ENCODE measurements around the gene NUBP2. TPM values are rescaled to one million over a fixed set of nuclear protein-coding genes. Genes with fewer than 3 reads are reported as not detected.
A peak's percentile ranks its signal among the peaks of the same experiment; 100 is the strongest.

NUBP2 gene
- total RNA-seq, 2 donors from 2014 or later = 30.4 to 30.9 TPM

DNA sequence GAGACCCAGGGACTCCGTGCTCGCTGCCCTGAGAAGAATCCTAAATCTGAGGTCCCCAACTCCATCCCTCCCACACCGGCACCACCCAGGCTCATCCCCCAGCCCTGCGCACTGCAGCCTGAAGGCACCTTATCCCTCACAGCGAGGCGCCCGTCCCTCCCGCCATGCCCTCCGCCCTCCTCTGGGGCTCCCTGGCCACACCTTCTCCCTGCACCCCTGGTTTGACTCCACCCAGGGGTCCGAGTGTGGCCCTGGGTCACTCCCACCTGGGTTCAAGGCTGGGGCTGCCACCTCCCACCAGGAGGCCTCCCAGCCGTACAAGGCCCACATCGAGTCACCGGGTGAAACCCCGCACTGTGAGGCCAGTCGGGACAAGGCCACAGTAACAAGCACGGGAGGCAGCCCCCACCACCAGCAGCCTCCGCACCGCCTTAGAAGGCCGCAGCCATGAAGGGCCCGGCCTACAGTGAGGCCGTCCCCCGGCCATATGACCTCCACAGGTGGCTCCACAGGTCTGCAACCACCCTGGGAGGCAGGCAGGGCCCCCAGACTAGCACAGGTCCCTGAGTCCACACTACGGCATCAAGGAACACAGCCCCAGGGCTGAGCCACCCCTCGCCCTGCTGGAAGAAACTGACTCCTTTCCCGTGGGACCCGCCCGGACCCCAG is 35.6 kb downstream of the NUBP2 start:
- DNase-seq (ENCODE audit: low spot score) = peak; percentile 66
- intact Hi-C loops (cut with DNase I) = no loop called here

DNA sequence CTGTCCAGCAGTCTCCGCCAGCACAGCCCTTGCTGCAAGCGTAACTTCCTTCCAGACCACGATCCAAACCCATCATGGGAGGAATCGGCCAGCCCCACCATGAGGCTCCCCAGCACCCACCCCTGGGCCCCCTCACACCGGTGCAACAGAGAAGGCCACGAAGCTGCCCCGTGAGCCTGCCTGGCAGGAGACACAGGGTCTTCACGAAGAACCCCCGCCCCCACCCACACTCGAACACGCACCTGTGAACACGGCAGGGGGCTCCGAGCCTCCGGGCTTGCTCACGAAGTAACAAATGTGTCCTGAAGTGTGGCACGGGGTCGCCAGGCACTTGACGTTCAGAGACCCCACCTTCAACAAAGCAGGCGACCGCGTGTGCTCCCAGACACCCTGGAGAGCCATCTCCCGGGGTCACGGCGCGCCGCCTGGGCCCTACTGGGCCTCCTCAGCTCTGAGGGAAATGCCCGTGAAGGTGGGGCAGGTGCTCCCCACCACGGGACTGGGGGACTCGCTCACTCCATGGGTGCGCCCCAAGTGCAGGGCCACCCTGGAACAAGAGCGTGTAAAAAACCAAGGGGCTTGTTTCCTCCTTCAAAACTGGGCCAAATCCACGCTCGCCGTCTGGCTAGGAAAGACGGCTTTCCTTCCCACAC is 36.2 kb downstream of the NUBP2 start:
- intact Hi-C loops (cut with DNase I) = no loop called here
- peak; percentile 60 for DNase-seq (ENCODE audit: low spot score)

DNA sequence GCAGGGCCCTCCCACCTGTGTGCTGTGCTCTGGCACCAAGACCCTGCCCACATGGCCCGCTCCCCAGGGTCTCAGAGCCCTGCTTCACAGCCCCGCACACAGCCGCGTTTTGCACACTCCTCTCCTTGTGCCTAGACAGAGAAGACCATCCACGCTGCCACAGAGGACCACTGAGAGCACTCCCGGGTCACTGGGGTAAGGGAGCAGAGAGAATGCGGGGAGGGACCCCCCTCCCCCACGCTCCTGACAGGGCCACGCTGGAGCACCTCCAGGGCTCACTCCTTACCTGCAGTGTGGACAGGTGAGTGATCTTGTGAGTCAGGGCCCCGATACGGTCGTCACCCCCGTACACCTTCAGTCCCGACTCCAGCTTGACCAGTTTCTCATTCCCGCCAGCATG is 36.9 kb downstream of the NUBP2 start:
- peak; percentile 74 for DNase-seq (ENCODE audit: low spot score)
- intact Hi-C loops (cut with DNase I) = loop anchor here in 1 of 2 donors (10.0 kb wide), 1 partner anchor 1765 kb away; no protein-coding TSS in a partner anchor

DNA sequence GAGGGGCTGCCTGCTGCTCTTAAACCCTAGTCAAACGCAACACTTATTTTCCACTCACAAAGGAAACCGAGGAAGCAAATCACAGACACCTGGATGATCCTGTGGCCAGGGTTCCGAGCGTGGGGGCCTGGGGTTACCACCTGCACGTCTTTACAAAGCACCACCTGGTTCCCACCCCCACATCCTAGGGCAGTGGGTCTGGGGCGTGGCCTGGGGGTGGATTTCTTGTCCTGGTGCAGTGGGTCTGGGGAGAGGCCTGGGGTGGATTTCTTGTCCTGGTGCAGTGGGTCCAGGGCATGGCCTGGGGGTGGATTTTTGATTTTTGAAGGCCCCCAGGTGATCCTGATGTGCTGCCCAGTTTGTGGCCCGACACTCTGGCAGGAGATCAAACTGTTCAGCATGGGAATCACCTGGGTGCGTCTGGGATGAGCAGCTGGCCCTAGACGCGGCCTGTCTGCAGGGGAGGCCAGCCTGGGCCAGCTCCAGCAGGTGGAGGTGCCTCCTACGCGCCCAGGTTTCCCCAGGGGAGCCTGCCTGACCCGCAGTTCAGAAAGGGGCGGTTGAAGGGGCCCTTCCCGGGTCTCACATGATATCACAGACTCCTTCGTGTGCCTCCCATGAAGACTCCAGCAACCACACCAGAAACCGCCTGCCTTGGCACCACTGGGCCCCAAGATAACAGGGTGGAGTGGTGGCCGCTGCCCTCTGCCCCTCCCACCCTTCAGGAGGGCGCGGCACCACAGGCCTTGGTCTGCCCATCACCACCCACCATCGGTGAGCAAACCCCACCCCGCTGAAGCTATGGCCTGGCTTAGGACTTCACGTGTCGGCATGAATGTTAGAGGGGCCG is 37.6 kb downstream of the NUBP2 start:
- peak; percentile 64 for DNase-seq (ENCODE audit: low spot score)
- intact Hi-C loops (cut with DNase I) = loop anchor here in 1 of 2 donors (10.0 kb wide), 1 partner anchor 1764 kb away; no protein-coding TSS in a partner anchor

DNA sequence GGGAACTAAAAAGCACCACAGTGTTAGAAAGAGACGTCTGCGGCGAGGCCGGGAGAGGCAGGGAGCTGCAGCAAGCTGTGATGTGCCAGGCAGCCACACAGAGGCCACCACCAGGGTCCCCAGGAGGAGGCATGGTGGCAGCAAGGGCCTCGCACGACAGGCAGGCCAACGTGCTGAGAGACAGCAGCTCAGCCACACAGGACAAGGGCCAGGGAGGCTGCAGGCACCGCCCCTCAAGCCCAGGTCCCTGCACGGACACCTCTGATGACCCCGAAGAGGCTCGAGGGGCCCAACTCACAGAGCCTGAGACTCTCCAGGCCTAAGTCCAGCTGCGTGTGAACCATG is 38.2 kb downstream of the NUBP2 start:
- intact Hi-C loops (cut with DNase I) = loop anchor here in 1 of 2 donors (10.0 kb wide), 1 partner anchor 1764 kb away; no protein-coding TSS in a partner anchor
- DNase-seq (ENCODE audit: low spot score) = peak; percentile 73

DNA sequence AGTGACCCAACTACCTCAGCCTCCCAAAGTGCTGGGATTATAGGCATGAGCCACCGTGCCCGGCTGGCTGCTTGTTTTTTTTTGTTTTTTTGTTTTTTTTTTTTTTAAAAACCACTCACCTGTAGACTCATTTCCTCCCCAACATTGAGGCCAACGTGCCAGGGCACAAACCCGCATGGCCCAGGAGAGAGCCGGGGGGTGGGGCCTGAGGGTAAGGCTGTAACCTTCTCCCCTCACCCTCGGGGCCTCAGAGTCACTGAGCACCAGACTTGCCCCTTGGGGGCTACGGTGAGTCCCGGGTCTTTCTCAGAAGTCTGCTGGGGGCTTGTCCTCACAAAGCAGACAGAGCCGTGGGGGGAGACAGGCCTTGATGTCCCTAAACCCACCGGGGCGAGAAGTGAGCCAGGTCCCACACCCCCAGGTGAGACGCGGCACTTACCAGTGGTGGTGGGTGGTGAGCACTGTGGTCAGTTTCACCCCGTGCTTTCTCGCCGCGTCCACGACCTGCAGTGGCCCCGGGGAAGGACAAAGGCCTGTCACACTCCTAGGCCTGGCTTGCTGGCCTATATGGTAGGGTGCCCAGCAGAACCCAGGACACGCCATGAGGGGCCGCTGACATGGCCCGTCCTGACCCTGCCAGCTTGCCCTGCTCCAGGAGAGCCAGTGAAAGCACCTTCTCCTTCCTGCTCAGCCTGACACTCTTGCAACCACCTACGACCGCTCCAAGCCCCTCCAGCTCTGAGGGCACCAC is 39.3 kb downstream of the NUBP2 start:
- intact Hi-C loops (cut with DNase I) = loop anchor here in 1 of 2 donors (10.0 kb wide), 1 partner anchor 1763 kb away; no protein-coding TSS in a partner anchor
- DNase-seq (ENCODE audit: low spot score) = peak; percentile 74

DNA sequence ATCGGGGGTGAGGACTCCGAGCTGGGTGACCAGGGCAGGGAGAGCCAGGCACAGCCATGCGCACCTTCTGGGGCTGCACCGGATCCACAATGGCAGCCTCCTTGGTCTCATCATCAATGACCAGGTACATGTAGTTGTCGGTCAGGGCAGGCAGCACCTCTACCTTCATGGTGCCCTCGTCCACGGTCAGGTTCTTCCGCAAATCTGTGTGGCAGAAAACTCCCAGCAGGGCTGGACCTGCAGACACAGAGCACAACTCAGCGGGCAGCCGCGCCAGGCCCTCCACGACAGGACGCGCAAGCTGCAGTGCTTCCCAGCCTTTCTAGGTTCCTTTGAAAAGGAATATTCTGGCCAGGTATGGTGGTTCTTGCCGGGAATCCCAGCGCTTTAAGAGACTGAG is 40.0 kb downstream of the NUBP2 start:
- intact Hi-C loops (cut with DNase I) = loop anchor here in 1 of 2 donors (10.0 kb wide), 1 partner anchor 1762 kb away; no protein-coding TSS in a partner anchor
- DNase-seq (ENCODE audit: low spot score) = no peak

DNA sequence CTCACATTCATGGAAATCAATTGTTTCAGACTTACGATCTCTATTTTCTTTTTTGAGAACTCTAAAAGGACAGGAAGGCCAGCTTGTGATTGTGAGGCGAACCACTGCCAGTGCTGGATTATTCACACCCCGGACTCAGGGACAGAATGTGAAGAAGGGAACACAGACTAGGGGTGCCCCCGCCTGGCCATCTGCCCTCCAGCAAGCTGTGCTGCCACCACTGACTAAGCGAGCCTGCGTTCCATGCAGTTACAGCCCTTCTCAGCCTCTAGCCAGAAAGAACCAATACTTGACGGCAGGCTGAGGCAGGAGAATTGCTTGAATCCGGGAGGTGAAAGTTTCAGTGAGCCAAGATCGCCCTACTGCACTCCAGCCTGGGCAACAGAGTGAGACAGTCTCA is 41.1 kb downstream of the NUBP2 start:
- no peak for DNase-seq (ENCODE audit: low spot score)
- intact Hi-C loops (cut with DNase I) = loop anchor here in 1 of 2 donors (10.0 kb wide), 1 partner anchor 1761 kb away; no protein-coding TSS in a partner anchor

DNA sequence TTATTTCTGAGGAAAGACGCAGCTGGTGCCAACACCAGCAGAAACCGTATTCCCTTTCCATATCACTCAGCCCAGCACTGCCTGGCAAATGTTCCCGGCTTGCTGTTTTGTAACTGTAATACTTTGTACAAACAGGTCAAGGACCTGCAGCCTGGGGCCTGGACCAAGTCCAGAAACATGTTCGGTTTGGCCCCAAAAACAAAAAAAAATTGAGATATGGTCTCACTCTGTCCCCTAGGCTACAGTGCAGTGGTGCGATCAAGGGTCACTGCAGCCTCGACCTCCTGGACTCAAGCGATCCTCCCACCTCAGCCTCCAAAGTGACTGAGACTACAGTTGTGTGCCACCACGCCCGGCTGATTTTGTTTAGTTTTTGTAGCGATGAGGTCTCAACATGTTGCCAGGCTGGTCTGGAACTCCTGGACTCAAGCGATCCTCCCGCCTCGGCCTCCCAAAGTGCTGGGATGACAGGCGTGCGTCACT is 42.7 kb downstream of the NUBP2 start:
- peak; percentile 78 for DNase-seq (ENCODE audit: low spot score)
- intact Hi-C loops (cut with DNase I) = loop anchor here in 1 of 2 donors (10.0 kb wide), 1 partner anchor 1759 kb away; no protein-coding TSS in a partner anchor

DNA sequence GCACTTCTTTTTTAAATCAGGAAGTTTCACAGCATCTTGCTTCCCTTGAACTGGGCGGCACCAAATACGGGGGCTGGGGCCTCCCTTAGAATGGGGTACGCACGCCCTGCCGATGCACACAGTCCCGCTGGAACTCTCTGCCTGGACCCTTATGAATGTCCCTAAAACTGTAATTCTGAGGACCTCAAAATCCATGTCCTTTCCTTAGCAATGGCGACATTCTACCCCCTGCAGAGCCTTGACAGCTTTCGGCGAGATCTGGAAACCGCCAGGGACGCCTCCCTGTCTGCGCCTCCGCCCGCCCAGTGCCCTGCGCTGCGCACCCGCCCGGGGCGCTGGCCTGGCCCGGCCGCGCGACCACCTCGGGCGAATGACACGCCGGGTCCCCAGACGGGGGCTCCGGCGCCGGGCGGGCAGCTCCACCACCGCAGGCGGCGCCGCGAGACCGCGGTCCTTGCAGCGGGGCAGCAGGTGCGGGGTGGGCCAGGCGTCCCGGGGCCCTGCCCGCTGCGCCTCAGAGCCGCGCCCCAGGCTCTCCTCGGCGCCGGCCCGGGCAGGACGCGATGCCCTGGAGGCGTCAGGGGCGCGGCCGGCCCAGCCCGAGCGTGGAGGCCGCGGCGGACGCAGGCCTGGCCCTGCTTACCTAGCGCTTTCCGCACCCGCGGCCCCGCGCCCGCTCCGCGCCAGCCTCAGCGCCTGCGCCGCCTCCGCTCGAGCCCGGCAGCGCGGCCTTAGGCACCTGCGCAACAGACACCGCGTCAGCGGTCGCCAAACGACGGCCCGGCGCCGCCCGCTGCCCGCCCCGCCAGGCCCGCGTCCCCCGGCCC is 43.3 kb downstream of the NUBP2 start:
- peak; percentile 78 for DNase-seq (ENCODE audit: low spot score)
- intact Hi-C loops (cut with DNase I) = loop anchor here in 1 of 2 donors (10.0 kb wide), 1 partner anchor 1759 kb away; no protein-coding TSS in a partner anchor

DNA sequence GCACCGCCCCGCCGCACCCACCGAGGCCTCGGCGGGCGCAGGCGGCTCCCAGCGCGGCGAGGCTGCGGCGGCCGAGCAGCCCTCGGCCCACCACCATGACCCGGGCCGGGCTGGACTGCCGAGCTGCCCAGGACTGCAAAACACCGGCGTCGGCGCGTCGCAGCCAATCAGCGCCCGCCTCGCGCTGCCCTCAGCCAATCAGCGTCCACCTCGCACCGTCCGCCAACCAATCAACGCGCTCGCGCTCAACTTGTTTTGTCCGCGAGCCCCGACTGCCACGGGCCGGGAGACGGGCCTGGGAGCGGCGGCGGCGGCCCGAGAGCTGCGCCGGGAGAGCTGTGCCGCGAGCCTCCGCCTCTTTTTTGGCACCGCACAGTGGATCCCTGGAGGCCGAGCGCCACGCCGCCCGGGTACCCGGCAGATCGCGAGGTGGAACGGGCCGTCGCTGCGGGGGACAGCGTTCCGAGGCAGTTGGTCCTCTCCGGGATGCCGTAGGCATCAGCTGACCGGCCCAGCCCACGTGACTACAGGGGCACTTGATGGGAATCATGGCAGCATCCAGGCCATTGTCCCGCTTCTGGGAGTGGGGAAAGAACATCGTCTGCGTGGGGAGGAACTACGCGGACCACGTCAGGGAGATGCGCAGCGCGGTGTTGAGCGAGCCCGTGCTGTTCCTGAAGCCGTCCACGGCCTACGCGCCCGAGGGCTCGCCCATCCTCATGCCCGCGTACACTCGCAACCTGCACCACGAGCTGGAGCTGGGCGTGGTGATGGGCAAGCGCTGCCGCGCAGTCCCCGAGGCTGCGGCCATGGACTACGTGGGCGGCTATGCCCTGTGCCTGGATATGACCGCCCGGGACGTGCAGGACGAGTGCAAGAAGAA is 44.2 kb downstream of the NUBP2 start, which contains the start of the genes FAHD1 and HAGH:
FAHD1 (plus strand) TSS at position 516 of the 883 bp plus-strand sequence; CDS start at position 549, 33 bp downstream.
HAGH (minus strand) TSS at position 135 of the 883 bp plus-strand sequence; CDS start at position 97, 38 bp downstream.
- intact Hi-C loops (cut with DNase I) = loop anchor here in 1 of 2 donors (10.0 kb wide), 1 partner anchor 1758 kb away; no protein-coding TSS in a partner anchor
- peak; percentile 98 for DNase-seq (ENCODE audit: low spot score)

DNA sequence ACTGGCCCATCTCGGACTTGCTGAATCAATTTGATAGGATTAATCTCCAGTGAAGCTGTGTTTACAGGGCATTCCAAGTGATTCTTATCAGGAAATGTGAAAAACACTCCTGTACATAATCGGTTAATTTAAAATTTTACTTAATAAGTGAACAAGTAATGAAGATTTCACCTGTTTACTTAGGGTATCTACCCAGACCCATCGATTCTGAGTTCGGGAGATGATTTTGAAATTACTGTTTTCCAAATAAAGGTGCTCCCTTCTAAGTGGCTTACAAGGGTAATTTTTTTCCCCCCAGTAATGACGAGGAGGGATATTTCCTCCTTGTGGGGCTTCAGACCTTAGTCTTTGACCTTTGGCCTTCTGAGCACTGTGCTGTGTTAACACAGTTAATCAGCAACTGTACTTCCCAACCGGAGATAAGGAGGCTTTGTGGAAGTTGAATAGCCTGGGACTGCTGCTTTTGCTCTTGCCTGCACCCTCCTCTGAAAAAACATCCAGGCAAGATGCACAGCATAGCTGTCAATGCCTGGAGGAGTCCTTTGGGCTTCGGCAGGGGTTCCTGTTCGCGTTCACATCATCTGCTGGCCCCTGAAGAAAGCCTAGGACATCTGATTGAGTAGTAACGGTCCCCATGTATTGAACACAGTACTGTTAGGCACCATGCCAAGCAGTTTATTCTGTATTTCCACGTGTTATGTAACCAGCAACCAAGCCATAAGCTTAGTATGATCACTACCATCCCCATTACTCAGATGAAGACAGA is 46.1 kb downstream of the NUBP2 start:
- intact Hi-C loops (cut with DNase I) = loop anchor here in 1 of 2 donors (10.0 kb wide), 1 partner anchor 1756 kb away; no protein-coding TSS in a partner anchor
- DNase-seq (ENCODE audit: low spot score) = no peak

DNA sequence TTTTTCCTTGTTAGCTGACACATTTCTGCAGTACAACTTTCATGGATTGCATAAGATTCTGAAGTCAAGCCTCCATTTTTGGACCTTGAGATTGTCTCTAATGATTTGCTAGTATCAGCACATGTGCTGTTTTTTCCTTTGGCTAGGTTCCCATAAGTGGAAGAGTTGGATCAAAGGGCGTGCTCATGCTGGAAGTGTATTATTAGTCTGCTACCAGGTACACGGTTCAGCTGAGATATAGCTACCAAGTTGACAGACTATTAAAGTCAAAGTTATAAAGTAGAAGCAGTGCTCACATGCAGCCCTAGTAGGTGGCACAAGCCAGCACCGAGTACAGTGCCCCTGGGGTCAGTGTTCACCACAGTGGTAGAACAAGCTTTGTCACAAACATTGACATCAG is 47.5 kb downstream of the NUBP2 start:
- intact Hi-C loops (cut with DNase I) = no loop called here
- DNase-seq (ENCODE audit: low spot score) = no peak

DNA sequence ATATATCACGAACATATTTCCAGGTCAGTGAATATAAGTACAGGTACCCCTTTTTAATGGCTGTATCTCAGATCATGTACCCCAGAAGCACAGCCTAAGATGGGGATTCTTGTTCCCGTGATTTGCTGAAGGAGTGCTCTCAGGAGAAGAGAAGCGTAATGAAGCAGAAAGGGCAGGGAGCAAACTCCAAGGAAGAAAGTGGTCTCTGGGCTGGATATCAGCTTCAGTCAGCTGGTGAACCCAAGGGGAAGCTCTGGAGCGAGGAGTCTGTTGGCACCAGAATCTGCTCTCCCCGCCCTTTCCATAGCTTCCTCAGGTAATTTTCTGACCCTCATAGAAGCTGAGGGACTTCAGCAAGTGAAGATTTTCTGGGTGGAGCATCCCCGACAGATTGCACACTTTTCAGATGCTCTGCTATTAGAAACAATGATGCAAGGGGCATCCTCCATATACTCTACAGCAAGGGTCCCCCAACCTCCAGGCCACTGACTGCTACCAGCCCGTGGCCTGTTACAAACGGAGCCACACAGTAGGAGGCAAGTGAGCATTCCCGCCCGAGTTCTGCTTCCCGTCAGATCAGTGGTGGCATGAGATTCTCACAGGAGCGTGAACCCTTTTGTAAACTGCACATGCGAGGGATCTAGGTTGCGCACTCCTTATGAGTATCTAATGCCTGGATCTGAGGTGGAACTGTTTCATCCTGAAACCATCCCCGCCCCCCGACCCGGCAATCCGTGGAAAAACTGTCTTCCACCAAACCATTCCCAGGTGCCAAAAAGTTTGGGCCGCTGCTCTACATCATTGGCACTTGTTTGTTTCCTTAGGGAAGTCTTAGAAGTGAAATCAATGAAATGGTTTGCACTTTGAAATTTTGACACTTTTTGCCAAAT is 48.7 kb downstream of the NUBP2 start:
- intact Hi-C loops (cut with DNase I) = no loop called here
- DNase-seq (ENCODE audit: low spot score) = no peak

Data from posterior vena cava (tissue), 2 donors.